B cell (primary cell): Measurements from ENCODE around the gene TSHZ1. TPM values are rescaled to one million over a fixed set of nuclear protein-coding genes. Genes with fewer than 3 reads are reported as not detected.

Experiments used
- ATAC-seq: fragments of 200-7000 bp; cut with Tn5 transposase; one replicate; pipeline ENCODE4 v1.10.0; 2021; ENCODE audit warnings: low read depth, mild to moderate bottlenecking, moderate number of reproducible peaks, moderate library complexity
- CTCF ChIA-PET: fragments of 350-600 bp; sonication (Branson Sonifier 250); formaldehyde crosslinking; loops from one replicate; lab custom pipeline; 2021; ENCODE audit warnings: antibody characterized with exemption, inconsistent platforms; lab: Charles Lee
- POLR2A ChIA-PET: fragments of 350-600 bp; sonication (Branson Sonifier 250); formaldehyde crosslinking; loops from one replicate; lab custom pipeline; 2021; ENCODE audit warnings: antibody characterized with exemption; lab: Charles Lee
- DNase-seq: peaks from one replicate; pipeline ENCODE4 v3.0.0; 2013
- H2AFZ ChIP-seq: 2 replicates; pipeline ENCODE4 v1.6.1; 2012; ENCODE audit warnings: mild to moderate bottlenecking, low read depth, low read length; ENCODE audit not compliant: insufficient read depth, poor library complexity, severe bottlenecking
- H3K27ac ChIP-seq, 2 donors: 1 replicate in 1 of 2; 2 replicates in 1 of 2; pipeline ENCODE4 v1.5.1; 2012 to 2013; ENCODE audit warnings: low read length in 2 of 2, mild to moderate bottlenecking in 2 of 2, moderate library complexity in 1 of 2
- H3K27me3 ChIP-seq, 4 experiments: fragments of 200-600 bp in 1 of 4; sonication (generic) in 1 of 4; replicated peaks in 1 of 4; 1 replicate in 2 of 4; 2 replicates in 2 of 4; pipeline versions ENCODE4 v1.6.1 to v1.7.0; 2013 to 2016; ENCODE audit warnings: low read length in 3 of 4, mild to moderate bottlenecking in 2 of 4, mixed read lengths in 1 of 4, moderate library complexity in 1 of 4; ENCODE audit not compliant: insufficient read depth in 4 of 4, control insufficient read depth in 3 of 4; ENCODE audit errors: control extremely low read depth in 1 of 4
- H3K36me3 ChIP-seq, 2 experiments: replicated peaks in 1 of 2; 1 replicate in 1 of 2; 2 replicates in 1 of 2; pipeline versions ENCODE4 v1.6.1 to v1.7.1; 2013; ENCODE audit warnings: low read length in 1 of 2; ENCODE audit not compliant: insufficient read depth in 2 of 2, control insufficient read depth in 1 of 2; ENCODE audit errors: control extremely low read depth in 1 of 2, extremely low read depth in 1 of 2
- H3K4me1 ChIP-seq, 2 donors: fragments of 200-600 bp in 1 of 2; sonication (generic) in 1 of 2; 1 replicate in 1 of 2; 2 replicates in 1 of 2; pipeline versions ENCODE4 v1.5.1 to v1.6.1; 2013 to 2017; ENCODE audit warnings: low read length in 2 of 2; ENCODE audit not compliant: control insufficient read depth in 2 of 2, insufficient read depth in 2 of 2
- H3K4me2 ChIP-seq: replicated peaks from 2 replicates; pipeline ENCODE3; 2012; ENCODE audit warnings: mild to moderate bottlenecking, low read depth, low read length; ENCODE audit not compliant: poor library complexity, severe bottlenecking
- H3K4me3 ChIP-seq, 5 experiments: fragments of 200-600 bp in 1 of 5; sonication (generic) in 1 of 5; 1 replicate in 3 of 5; 2 replicates in 2 of 5; pipeline versions ENCODE4 v1.5.1 to v1.7.0; 2011 to 2016; ENCODE audit warnings: low read length in 4 of 5, mild to moderate bottlenecking in 4 of 5, low read depth in 2 of 5, control low read depth in 1 of 5, moderate library complexity in 1 of 5; ENCODE audit not compliant: insufficient read depth in 1 of 5; ENCODE audit errors: control extremely low read depth in 1 of 5, extremely low read depth in 1 of 5
- H3K79me2 ChIP-seq: fragments of 200-600 bp; sonication (generic); one replicate; pipeline ENCODE4 v1.6.0; 2016; ENCODE audit warnings: low read length; ENCODE audit not compliant: control insufficient read depth, insufficient read depth
- H3K9ac ChIP-seq: fragments of 200-600 bp; sonication (generic); 2 replicates; pipeline ENCODE4 v1.6.1; 2017; ENCODE audit warnings: mild to moderate bottlenecking, low read length, moderate library complexity
- H3K9me3 ChIP-seq, 3 donors: one replicate each; pipeline versions ENCODE4 v1.6.1 to v1.7.1; 2013; ENCODE audit warnings: low read length in 2 of 3; ENCODE audit not compliant: control insufficient read depth in 2 of 3, insufficient read depth in 1 of 3; ENCODE audit errors: control extremely low read depth in 1 of 3
- H4K20me1 ChIP-seq: 2 replicates; pipeline ENCODE4 v1.6.0; 2012; ENCODE audit warnings: mild to moderate bottlenecking, low read length; ENCODE audit not compliant: insufficient read depth, control insufficient read depth, poor library complexity, severe bottlenecking
- H3K27ac Mint-ChIP-seq: one replicate; pipeline ENCODE4 v1.8.0; 2021; ENCODE audit warnings: mixed read lengths
- H3K27me3 Mint-ChIP-seq: one replicate; pipeline ENCODE4 v1.8.0; 2021; ENCODE audit warnings: mixed read lengths
- H3K4me1 Mint-ChIP-seq: one replicate; pipeline ENCODE4 v1.8.0; 2021; ENCODE audit warnings: mixed read lengths
- H3K4me3 Mint-ChIP-seq: one replicate; pipeline ENCODE4 v1.8.0; 2021; ENCODE audit warnings: mixed read lengths
- H3K9me3 Mint-ChIP-seq: one replicate; pipeline ENCODE4 v1.8.0; 2022; ENCODE audit warnings: mixed read lengths; ENCODE audit not compliant: insufficient read depth
- EZH2 ChIP-seq: IDR thresholded peaks from 2 replicates; pipeline ENCODE4 v1.6.1; 2012; ENCODE audit warnings: borderline replicate concordance, low read depth, mild to moderate bottlenecking, moderate library complexity, low read length; ENCODE audit not compliant: insufficient read depth, poor library complexity, severe bottlenecking
- WGBS: methylation state at CpG from one replicate; pipeline ENCODE4 v1.1.5; 2013; ENCODE audit warnings: missing lambda C conversion rate; ENCODE audit not compliant: insufficient coverage; 5-methylcytosine and 5-hydroxymethylcytosine counted together
- intact Hi-C: fragments of 100-400 bp; cut with micrococcal nuclease; formaldehyde crosslinking; loops from one replicate; pipeline ENCODE4 v1.10.0; 2022
- polyA plus RNA-seq: library from polyadenylated mRNA; depleted of rRNA; stranded (reverse); fragments of >200 nt; gene quantifications from 2 replicates; pipeline ENCODE4 v1.2.3, GENCODE V29; 2012
- total RNA-seq, 2 donors: library from RNA; stranded (reverse); fragments of 120-200 nt in 1 of 2; gene quantifications; 1 replicate in 1 of 2; 2 replicates in 1 of 2; pipeline versions ENCODE4 v1.2.3 to v1.2.4, GENCODE V29; 2013 to 2022
- TF ChIP-seq, protein P1 (sequence below): fragments of 200-600 bp; IDR thresholded peaks from one replicate; pipeline ENCODE4 v1.8.0; 2022; ENCODE audit warnings: antibody characterized with exemption, mild to moderate bottlenecking

TSHZ1 gene
- total and polyA plus RNA-seq, 2 donors (not counting 1 experiment from before 2014, with no cell fraction given): 5.3 to 9.8 TPM

DNA sequence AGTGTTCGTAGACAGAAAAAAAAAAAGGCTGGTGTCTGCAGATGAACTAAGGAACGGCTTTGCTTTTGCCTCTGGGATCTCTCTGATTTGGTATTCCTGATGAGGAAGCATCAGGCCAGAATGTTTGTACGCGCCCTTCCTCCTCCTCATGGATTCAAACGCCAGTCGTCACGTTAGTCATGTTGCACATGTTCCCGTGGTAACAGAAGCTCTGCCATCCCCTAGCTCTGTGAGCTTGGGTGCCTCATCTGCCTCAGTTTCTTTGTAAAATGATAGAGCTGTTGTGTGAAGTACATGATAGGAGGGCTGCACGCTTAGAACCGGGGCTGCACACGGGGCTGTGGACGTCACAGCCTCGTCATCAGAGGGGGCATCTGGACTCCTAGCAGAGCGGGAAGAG, 47.0 kb downstream of the TSHZ1 start:
- no peak for DNase-seq
- Histone ChIP-seq H3K4me1 (peaks cover 7 to 17% of the 10 kb centered on the region in 2 donors), H3K9ac (no peak overlapping the region), H3K27me3 (no peaks in the 10 kb centered on the region), H3K79me2 (peaks cover 23% of the 10 kb centered on the region), H3K4me3 (no peak overlapping the region), H3K4me2 (no peak overlapping the region), H4K20me1 (peaks cover 12% of the 10 kb centered on the region), H3K36me3 (no peaks in the 10 kb centered on the region), H3K9me3 (no peaks in the 10 kb centered on the region), H3K27ac (no peak overlapping the region), H2AFZ (no peak overlapping the region)
- POLR2A ChIA-PET: no interaction called here
- peaks cover 15% of the 10 kb centered on the region for H3K4me1 Mint-ChIP-seq
- ATAC-seq: no peak
- H3K27me3 Mint-ChIP-seq: no peaks in the 10 kb centered on the region
- no peaks in the 10 kb centered on the region for H3K9me3 Mint-ChIP-seq
- 95% methylated on average over 12 of the region's 14 CpGs for WGBS
- no peak overlapping the region for H3K27ac Mint-ChIP-seq
- CTCF ChIA-PET: no interaction called here
- intact Hi-C loops: no loop called here
- TF ChIP-seq, protein P1, sequence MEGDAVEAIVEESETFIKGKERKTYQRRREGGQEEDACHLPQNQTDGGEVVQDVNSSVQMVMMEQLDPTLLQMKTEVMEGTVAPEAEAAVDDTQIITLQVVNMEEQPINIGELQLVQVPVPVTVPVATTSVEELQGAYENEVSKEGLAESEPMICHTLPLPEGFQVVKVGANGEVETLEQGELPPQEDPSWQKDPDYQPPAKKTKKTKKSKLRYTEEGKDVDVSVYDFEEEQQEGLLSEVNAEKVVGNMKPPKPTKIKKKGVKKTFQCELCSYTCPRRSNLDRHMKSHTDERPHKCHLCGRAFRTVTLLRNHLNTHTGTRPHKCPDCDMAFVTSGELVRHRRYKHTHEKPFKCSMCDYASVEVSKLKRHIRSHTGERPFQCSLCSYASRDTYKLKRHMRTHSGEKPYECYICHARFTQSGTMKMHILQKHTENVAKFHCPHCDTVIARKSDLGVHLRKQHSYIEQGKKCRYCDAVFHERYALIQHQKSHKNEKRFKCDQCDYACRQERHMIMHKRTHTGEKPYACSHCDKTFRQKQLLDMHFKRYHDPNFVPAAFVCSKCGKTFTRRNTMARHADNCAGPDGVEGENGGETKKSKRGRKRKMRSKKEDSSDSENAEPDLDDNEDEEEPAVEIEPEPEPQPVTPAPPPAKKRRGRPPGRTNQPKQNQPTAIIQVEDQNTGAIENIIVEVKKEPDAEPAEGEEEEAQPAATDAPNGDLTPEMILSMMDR: no peak
- no peak for TF ChIP-seq EZH2
- H3K4me3 Mint-ChIP-seq: no peak overlapping the region

DNA sequence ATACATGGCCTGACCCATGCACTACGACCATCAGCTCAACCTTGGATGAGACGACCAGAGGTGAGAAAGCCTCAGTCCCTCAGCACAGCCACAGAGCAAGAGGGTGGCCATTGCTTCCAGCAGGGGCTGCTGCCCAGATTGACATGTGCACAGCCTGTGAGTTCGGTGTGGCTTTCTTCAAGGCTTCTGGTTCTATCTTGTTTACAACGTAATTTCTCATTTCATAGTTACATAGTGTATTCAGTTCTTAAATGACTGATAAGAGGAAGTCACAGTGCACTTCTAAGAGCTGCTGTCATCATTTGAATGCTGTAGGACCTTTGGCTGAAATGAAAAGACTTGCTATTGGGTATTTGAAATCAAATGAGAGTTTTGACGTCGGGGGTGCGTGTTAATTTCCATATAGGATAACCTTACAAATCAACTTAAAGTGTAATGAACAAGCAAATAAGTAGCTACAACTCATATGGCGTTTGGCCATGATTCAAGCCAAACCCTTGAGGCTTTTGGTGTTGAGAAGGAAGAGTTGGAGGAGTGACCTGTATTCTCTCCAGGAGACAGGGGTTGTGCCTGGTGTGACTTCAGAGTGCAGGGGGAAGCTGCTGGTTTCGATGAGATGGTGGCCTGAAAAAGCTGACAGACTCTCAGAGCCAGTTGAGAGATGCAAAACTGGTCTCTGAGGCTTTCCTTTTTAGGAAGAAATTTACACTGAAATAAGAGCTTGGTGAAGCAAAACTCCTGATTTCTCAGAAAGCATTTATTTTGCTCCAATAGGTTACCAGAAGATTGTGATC, 51.0 kb downstream of the TSHZ1 start:
- 70% methylated on average over 2 of the region's 9 CpGs for WGBS
- Mint-ChIP-seq H3K27ac (peak overlapping the region; percentile 12), H3K4me1 (peaks cover 18% of the 10 kb centered on the region)

More for the DNA sequence above, 51.0 kb downstream of the TSHZ1 start:
- CTCF ChIA-PET: no interaction called here
- H3K4me3 Mint-ChIP-seq: peak overlapping the region; percentile 30
- DNase-seq: peak; percentile 44
- Histone ChIP-seq H3K9me3 (no peaks in the 10 kb centered on the region), H4K20me1 (peaks cover 12% of the 10 kb centered on the region), H3K79me2 (peaks cover 20% of the 10 kb centered on the region), H3K4me2 (peak overlapping the region; percentile 9), H3K4me3 (no peak overlapping the region), H3K27me3 (no peaks in the 10 kb centered on the region), H3K27ac (peak overlapping the region; percentile 44 to 56), H3K4me1 (peaks cover 7 to 19% of the 10 kb centered on the region in 2 donors), H3K9ac (no peak overlapping the region), H3K36me3 (no peaks in the 10 kb centered on the region), H2AFZ (no peak overlapping the region)
- H3K9me3 Mint-ChIP-seq: no peaks in the 10 kb centered on the region
- ATAC-seq: no peak
- no peaks in the 10 kb centered on the region for H3K27me3 Mint-ChIP-seq
- TF ChIP-seq, protein P1: no peak
- TF ChIP-seq EZH2: no peak
- intact Hi-C loops: no loop called here
- POLR2A ChIA-PET: no interaction called here
